A549 treated with CORT108297 at 1 μM for 4 hours (cell line): Measurements from ENCODE around the gene ATP6V0D1. TPM values are rescaled to one million over a fixed set of nuclear protein-coding genes. Genes with fewer than 3 reads are reported as not detected.

Experiments used
- total RNA-seq: library from RNA; stranded (reverse); fragments of 200-300 nt; extraction: Qiagen RNA extraction; gene quantifications from 5 replicates; pipeline ENCODE4 v1.2.3, GENCODE V29; 2022

Gene ATP6V0D1
- 99.2 to 120 TPM (median 116 TPM) in 5 replicates for total RNA-seq

DNA sequence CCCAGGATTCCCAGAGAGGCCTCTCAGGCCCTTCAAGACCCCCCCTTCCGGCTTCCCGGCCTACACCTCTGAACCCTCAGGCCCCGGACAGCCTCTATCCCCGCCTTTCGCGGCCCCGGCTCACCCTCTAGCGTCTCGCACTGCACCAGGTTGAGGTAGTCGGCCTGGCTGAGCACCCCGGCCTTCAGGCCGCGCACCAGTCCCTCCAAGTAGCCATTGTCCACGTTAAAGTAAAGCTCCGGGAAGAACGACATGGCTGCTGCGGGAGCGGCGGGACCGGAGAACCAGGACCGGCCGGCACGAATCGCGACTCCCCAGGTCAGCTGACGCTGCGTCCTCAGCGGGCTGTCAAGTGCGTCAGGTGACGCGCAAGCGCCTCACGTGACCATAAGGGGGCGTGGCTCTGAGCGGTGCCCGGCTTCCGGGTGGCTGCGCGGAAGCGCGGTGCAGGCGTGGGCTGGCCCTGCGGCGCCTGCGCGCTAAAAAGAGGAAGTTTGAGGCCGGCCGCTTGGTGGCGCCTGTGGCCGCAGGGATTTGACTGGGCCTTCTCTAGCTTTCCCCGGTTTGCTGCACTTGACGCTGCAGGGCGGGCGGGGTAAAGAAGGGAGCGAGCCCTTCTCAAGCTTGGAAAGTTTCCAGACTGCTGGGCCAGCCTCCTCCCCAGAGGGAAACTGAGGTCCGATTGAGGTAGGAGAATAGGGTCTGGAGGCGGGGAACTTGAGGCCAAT, at the start of gene ATP6V0D1:
ATP6V0D1 (minus strand) TSS at position 325 of the 728 bp plus-strand sequence; CDS start at position 254, 71 bp downstream.

DNA sequence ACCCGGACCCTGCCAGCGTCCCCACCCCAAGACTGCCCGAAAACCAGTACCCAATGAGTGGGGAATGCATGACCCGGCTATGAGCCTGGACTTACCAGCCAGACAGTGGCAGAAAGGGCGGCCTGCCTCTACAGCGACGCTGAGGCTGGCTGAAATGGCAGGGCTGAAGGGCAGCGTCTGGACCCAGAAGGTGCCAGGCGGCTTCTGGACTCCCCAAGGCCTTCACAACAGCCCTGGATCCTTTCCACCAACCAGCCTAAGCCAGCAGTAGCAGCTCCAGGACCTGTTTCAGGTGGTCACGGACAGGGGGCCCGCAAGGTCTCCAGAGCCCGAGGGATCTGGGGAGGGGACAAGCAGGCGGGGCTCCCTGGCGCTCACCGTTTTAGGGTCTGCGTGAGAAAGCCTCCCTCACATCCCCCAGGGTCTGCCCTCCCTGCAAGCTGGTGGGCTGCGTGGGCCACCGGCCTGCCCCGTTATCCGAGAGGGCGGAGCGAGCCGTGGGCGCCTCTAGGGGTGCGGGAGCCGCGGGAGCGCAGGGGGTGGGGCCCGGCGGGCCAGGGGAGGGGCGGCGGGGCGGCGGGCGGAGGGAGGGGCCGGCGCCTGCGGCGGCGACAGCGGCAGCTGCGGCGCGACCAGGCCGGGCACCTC, 47.4 kb upstream of the ATP6V0D1 start, which contains the start of gene RIPOR1:
RIPOR1 (plus strand) TSS at position 608 of the 648 bp plus-strand sequence. CDS start 9,618 bp downstream, outside the sequence.

GRCh38 chr16:67483150-67483549, 2.2 kb upstream of the ATP6V0D1 start, which contains the start of gene AGRP:
Gene AGRP (minus strand): TSS chr16:67483547. CDS start chr16:67483398, 149 bp downstream.

GRCh38 chr16:67430977-67431774, 49.8 kb downstream of the ATP6V0D1 start, which contains the start of gene HSD11B2:
Gene HSD11B2 (plus strand): TSS chr16:67431121. CDS start chr16:67431249, 128 bp downstream.

DNA sequence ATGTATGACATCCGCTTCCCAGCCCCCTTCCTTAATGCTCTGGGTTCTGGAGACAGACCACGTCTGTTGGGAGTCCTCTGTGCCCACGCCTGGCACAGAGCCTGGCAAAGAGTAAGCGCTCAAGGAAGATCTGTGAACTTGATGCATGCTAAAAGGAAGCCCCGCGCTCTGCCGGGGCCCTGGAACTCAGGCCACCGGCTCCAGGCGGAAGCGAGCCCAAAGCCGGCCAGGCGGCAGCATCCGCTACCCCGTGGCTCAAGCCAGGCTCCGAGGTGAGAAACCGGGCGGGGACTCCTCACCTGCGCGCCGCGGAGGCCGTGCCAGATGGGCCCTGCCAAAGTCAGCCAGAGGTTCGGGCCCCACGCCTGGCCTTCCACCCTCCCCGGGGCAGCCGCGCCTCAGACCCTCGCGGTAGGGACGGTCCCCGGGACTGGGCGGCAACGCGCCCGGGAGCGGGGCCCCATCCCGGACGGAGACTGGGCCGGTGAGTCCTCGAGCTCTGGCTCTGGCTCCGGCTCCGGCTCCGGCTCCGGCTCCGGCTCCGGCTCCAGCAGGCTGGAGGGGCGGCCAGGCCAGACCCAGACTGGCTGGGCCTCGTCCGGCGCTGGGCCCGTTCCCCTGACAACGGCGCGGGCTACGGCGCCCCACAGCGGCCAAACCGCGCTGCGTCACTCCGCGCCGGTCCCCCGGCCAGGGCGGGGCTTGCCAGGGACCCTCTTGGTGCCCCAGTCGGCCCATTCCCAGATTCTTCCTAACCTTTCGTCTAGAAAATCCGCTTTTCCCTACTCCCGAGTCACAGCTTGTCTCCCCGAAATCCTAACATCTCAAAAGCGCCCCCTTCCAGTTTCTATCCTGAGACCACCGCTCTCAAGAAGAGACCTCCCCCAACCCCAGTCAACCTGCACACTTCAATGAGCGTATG, 64.8 kb downstream of the ATP6V0D1 start, which contains the start of gene ZDHHC1:
ZDHHC1 (minus strand) TSS at position 606 of the 922 bp plus-strand sequence. CDS start 8,702 bp downstream, outside the sequence.

DNA sequence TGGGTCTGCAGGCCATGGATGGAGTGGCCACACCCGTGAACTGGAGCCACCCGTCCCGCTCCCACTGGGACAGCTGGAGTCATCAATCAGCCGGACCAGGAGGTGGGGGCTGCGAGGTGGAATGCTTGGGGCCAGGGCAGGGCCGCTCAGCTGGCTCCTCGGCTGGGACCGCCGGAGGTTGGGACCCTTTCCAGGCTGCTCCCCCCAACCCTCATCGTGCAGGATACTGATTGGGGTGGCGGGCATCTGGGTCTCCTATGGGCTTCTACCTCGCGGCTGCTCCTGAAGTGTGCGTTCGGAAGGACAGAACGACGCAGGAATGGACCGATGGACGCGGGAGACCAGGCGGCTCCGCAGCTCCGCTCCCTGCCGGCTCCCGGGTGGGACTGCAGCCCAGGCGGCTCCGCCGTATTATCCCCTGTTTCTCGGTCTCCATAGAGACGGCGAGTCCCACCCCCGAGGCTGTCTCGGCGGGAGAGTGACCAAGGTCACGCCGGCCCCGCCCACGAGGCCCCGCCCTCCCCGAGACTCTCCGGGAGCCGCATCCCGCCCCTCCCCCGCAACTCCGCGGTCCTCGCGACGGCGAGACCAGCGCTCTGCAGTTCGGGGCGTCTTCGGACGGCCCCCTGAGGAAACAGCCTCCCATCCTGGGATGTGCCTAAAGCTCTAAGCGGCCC, 87.7 kb downstream of the ATP6V0D1 start, which contains the start of gene TPPP3:
TPPP3 (minus strand) TSS at position 388 of the 677 bp plus-strand sequence. CDS start 2,387 bp downstream, outside the sequence.

Other genes with a start within 250 kb of the ATP6V0D1 start
- gene FHOD1, start 233.7 kb downstream of the ATP6V0D1 start, total RNA-seq: 38.5 to 60.0 TPM (median 51.3 TPM) in 5 replicates
- 1.3 to 1.8 TPM (median 1.7 TPM) in 5 replicates for gene SLC9A5, start 232.2 kb downstream of the ATP6V0D1 start, total RNA-seq
- 12.3 to 18.7 TPM (median 16.7 TPM) in 5 replicates for gene PLEKHG4, start 201.6 kb downstream of the ATP6V0D1 start, total RNA-seq
- gene KCTD19, start 154.4 kb downstream of the ATP6V0D1 start, total RNA-seq: 0.09 to 0.46 TPM (median 0.21 TPM) in 5 replicates
- gene LRRC36, start 154.3 kb downstream of the ATP6V0D1 start, total RNA-seq: 0.09 to 0.23 TPM (median 0.09 TPM) in 3 of 5 replicates, not detected in the others
- gene TPPP3, start 87.7 kb downstream of the ATP6V0D1 start, total RNA-seq: 8.5 to 14.6 TPM (median 13.3 TPM) in 5 replicates
- 4.9 to 7.6 TPM (median 7.3 TPM) in 5 replicates for gene ZDHHC1, start 64.7 kb downstream of the ATP6V0D1 start, total RNA-seq
- gene HSD11B2, start 50.0 kb downstream of the ATP6V0D1 start, total RNA-seq: 1.3 to 2.3 TPM (median 2.0 TPM) in 5 replicates
- not detected in 5 replicates for gene AGRP, start 2.4 kb upstream of the ATP6V0D1 start, total RNA-seq
- 39.0 to 48.1 TPM (median 42.2 TPM) in 5 replicates for gene RIPOR1, start 47.7 kb upstream of the ATP6V0D1 start, total RNA-seq
- gene CTCF, start 81.4 kb upstream of the ATP6V0D1 start, total RNA-seq: 33.0 to 40.9 TPM (median 35.4 TPM) in 5 replicates
- 1.3 to 1.8 TPM (median 1.7 TPM) in 5 replicates for gene CARMIL2, start 164.0 kb upstream of the ATP6V0D1 start, total RNA-seq
- 27.6 to 38.3 TPM (median 36.3 TPM) in 5 replicates for gene ACD, start 179.1 kb upstream of the ATP6V0D1 start, total RNA-seq
- gene PARD6A, start 179.8 kb upstream of the ATP6V0D1 start, total RNA-seq: 1.0 to 2.3 TPM (median 1.8 TPM) in 5 replicates
- gene ENKD1, start 185.6 kb upstream of the ATP6V0D1 start, total RNA-seq: 6.7 to 12.9 TPM (median 12.3 TPM) in 5 replicates
- 0.16 to 0.19 TPM (median 0.18 TPM) in 3 of 5 replicates, not detected in the others for gene C16orf86, start 185.7 kb upstream of the ATP6V0D1 start, total RNA-seq
- gene GFOD2, start 238.2 kb upstream of the ATP6V0D1 start, total RNA-seq: 16.2 to 17.8 TPM (median 16.9 TPM) in 5 replicates